HepG2 (cell line): ENCODE measurements around the gene ULBP2. TPM values are rescaled to one million over a fixed set of nuclear protein-coding genes. Genes with fewer than 3 reads are reported as not detected.

Source experiments
- DRAP1 ChIP-seq: IDR thresholded peaks from 2 replicates; pipeline ENCODE4 v1.6.1; 2016; ENCODE audit warnings: missing genetic modification reagents, missing compliant biosample characterization
- E2F2 ChIP-seq: sonication (generic); formaldehyde crosslinking; IDR thresholded peaks from 2 replicates; pipeline ENCODE4 v1.4.0; 2020; ENCODE audit warnings: missing genetic modification reagents, borderline replicate concordance
- GZF1 ChIP-seq: sonication (generic); formaldehyde crosslinking; IDR thresholded peaks from 2 replicates; pipeline ENCODE4 v1.5.1; 2020; ENCODE audit warnings: mild to moderate bottlenecking, missing genetic modification reagents
- IKZF1 ChIP-seq: fragments of 450-650 bp; IDR thresholded peaks from 2 replicates; pipeline ENCODE4 v1.7.1; 2016
- IRF2 ChIP-seq: IDR thresholded peaks from 2 replicates; pipeline ENCODE4 v1.6.1; 2018; ENCODE audit warnings: missing genetic modification reagents, missing compliant biosample characterization
- JUN ChIP-seq: sonication (generic); formaldehyde crosslinking; IDR thresholded peaks from 2 replicates; pipeline ENCODE4 v1.4.0; 2020; ENCODE audit warnings: mild to moderate bottlenecking, missing genetic modification reagents
- KAT2B ChIP-seq: fragments of 150-350 bp; IDR thresholded peaks from 2 replicates; pipeline ENCODE4 v1.6.1; 2014; ENCODE audit warnings: low read depth, low read length, borderline replicate concordance
- MIER3 ChIP-seq: IDR thresholded peaks from 2 replicates; pipeline ENCODE4 v1.6.1; 2016; ENCODE audit warnings: missing compliant biosample characterization, borderline replicate concordance
- MZF1 ChIP-seq: sonication (generic); formaldehyde crosslinking; IDR thresholded peaks from 2 replicates; pipeline ENCODE4 v1.8.1; 2023; ENCODE audit warnings: mild to moderate bottlenecking, missing genetic modification reagents, borderline replicate concordance
- TP53 ChIP-seq: sonication (generic); formaldehyde crosslinking; conservative IDR thresholded peaks from 2 replicates; pipeline ENCODE4 v1.4.0; 2020; ENCODE audit warnings: missing genetic modification reagents
- ZMYM3 ChIP-seq: sonication (generic); formaldehyde crosslinking; IDR thresholded peaks from 2 replicates; pipeline ENCODE4 v1.5.1; 2020; ENCODE audit warnings: mild to moderate bottlenecking, missing genetic modification reagents
- ZNF3 ChIP-seq: IDR thresholded peaks from 2 replicates; pipeline ENCODE4 v1.7.0; 2017; ENCODE audit warnings: inconsistent platforms
- ZNF34 ChIP-seq: sonication (generic); formaldehyde crosslinking; IDR thresholded peaks from 2 replicates; pipeline ENCODE4 v1.4.0; 2020; ENCODE audit warnings: mild to moderate bottlenecking, missing genetic modification reagents, borderline replicate concordance
- ZNF460 ChIP-seq: sonication (generic); formaldehyde crosslinking; IDR thresholded peaks from 2 replicates; pipeline ENCODE4 v1.5.1; 2020; ENCODE audit warnings: missing genetic modification reagents, mild to moderate bottlenecking, borderline replicate concordance
- ZNF468 ChIP-seq: sonication (generic); formaldehyde crosslinking; IDR thresholded peaks from 2 replicates; pipeline ENCODE4 v1.8.0; 2022; ENCODE audit warnings: mild to moderate bottlenecking, moderate library complexity, missing genetic modification reagents
- ZNF513 ChIP-seq: sonication (generic); formaldehyde crosslinking; conservative IDR thresholded peaks from 2 replicates; pipeline ENCODE4 v1.5.0; 2020; ENCODE audit warnings: missing genetic modification reagents
- ZNF543 ChIP-seq: sonication (generic); formaldehyde crosslinking; IDR thresholded peaks from 2 replicates; pipeline ENCODE4 v1.4.0; 2020; ENCODE audit warnings: mild to moderate bottlenecking, missing genetic modification reagents
- ZSCAN21 ChIP-seq: sonication (generic); formaldehyde crosslinking; IDR thresholded peaks from 2 replicates; pipeline ENCODE4 v1.8.0; 2022; ENCODE audit warnings: mild to moderate bottlenecking, missing genetic modification reagents, moderate library complexity, borderline replicate concordance
- ZUFSP ChIP-seq: sonication (generic); formaldehyde crosslinking; IDR thresholded peaks from 2 replicates; pipeline ENCODE4 v1.9.0; 2021; ENCODE audit warnings: missing genetic modification reagents, mild to moderate bottlenecking, borderline replicate concordance
- polyA plus RNA-seq, 8 experiments: library from polyadenylated mRNA; depleted of rRNA in 3 of 8; stranded (reverse) in 7 of 8; unstranded in 1 of 8; fragments of >200 nt; fragmentation: Illumina TruSeq in 4 of 8; extraction: Trizol in 4 of 8; gene quantifications; 2 replicates each; pipeline versions ENCODE4 v1.2.1 to v1.2.3, GENCODE V29; 2011 to 2016; ENCODE audit warnings: low read depth in 4 of 8, missing spikeins in 1 of 8, mixed read lengths in 1 of 8; ENCODE audit not compliant: insufficient read depth in 1 of 8
- total RNA-seq, 5 experiments: library from RNA; depleted of rRNA; stranded (reverse); fragments of >200 nt; fragmentation: Illumina TruSeq; extraction: Trizol; gene quantifications; 2 replicates each; pipeline ENCODE4 v1.2.3, GENCODE V29; 2016; ENCODE audit warnings: low read depth in 1 of 5
- TF ChIP-seq, protein P1 (sequence below): sonication (generic); formaldehyde crosslinking; IDR thresholded peaks from 2 replicates; pipeline ENCODE4; 2020; ENCODE audit warnings: missing genetic modification reagents, mild to moderate bottlenecking, borderline replicate concordance
- TF ChIP-seq, protein P2 (sequence below): sonication (generic); formaldehyde crosslinking; IDR thresholded peaks from 2 replicates; pipeline ENCODE4 v1.4.0; 2020; ENCODE audit warnings: mild to moderate bottlenecking, missing genetic modification reagents

ULBP2 gene
- total and polyA plus RNA-seq, 2 of the 13 experiments (the other 11 are each of a cell fraction or from before 2014, with no cell fraction given), result not detected

DNA sequence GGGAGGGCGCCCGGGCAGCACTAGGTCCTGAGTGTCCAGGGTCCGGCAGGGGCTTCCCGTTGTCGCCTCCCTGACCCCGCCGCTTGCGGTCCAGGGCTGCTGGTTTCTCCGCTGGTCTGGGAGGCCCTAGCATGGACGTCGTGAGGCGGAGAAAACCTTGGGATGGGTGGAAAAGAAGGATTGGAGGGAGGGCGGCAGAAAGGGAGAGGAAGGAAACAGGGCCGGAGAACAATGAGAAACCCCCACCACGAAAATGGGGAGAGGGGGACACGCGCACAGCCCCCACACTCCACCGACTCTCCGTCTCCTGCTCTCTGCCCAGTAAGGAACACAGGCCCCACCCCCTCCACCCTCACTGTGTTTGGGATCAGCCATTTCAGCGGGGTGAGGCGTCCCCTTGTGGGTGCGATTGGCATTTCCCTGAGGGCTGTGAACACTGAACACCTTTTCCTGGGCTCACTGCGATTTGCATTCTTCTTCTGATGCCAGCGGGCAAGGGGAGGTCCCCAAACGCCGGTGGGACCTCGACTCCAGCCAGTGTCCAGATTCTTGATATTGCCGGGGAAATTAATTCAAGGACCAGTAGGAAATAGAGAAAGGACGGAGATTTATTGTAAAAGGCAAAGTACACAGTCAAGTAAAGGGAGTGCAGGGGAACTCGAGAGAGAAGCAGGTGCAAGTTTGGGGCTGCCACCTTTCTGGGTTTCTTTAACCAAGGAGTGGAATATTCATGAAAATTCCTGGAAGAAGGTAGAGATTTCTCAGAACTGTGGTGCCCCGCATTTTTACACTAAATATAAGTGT is 15.6 kb upstream of the ULBP2 start (continued):
- TF ChIP-seq MZF1 (CRISPR knock-in tag), result no peak
- peak; percentile 25; the same call in 1 of the 2 replicates for TF ChIP-seq ZMYM3 (CRISPR knock-in tag)
- TF ChIP-seq TP53 (CRISPR knock-in tag), result no peak
- TF ChIP-seq DRAP1 (CRISPR knock-in tag), result no peak
- TF ChIP-seq JUN, result no peak
- TF ChIP-seq, protein P1, sequence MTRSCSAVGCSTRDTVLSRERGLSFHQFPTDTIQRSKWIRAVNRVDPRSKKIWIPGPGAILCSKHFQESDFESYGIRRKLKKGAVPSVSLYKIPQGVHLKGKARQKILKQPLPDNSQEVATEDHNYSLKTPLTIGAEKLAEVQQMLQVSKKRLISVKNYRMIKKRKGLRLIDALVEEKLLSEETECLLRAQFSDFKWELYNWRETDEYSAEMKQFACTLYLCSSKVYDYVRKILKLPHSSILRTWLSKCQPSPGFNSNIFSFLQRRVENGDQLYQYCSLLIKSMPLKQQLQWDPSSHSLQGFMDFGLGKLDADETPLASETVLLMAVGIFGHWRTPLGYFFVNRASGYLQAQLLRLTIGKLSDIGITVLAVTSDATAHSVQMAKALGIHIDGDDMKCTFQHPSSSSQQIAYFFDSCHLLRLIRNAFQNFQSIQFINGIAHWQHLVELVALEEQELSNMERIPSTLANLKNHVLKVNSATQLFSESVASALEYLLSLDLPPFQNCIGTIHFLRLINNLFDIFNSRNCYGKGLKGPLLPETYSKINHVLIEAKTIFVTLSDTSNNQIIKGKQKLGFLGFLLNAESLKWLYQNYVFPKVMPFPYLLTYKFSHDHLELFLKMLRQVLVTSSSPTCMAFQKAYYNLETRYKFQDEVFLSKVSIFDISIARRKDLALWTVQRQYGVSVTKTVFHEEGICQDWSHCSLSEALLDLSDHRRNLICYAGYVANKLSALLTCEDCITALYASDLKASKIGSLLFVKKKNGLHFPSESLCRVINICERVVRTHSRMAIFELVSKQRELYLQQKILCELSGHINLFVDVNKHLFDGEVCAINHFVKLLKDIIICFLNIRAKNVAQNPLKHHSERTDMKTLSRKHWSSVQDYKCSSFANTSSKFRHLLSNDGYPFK, result no peak
- TF ChIP-seq ZNF3 (CRISPR knock-in tag), result no peak
- no peak for TF ChIP-seq ZNF468 (CRISPR knock-in tag)
- peak; percentile 59; the same call in 1 of the 2 replicates for TF ChIP-seq ZSCAN21 (CRISPR knock-in tag)
- TF ChIP-seq ZNF513 (CRISPR knock-in tag), result no peak
- no peak for TF ChIP-seq ZNF543 (CRISPR knock-in tag)
- no peak for TF ChIP-seq IKZF1
- TF ChIP-seq IRF2 (CRISPR knock-in tag), result peak; percentile 75
- TF ChIP-seq KAT2B, result no peak
- TF ChIP-seq GZF1, result no peak
- TF ChIP-seq ZNF460 (CRISPR knock-in tag), result no peak
- TF ChIP-seq, protein P2, sequence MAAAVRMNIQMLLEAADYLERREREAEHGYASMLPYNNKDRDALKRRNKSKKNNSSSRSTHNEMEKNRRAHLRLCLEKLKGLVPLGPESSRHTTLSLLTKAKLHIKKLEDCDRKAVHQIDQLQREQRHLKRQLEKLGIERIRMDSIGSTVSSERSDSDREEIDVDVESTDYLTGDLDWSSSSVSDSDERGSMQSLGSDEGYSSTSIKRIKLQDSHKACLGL, result no peak
- TF ChIP-seq ZNF34, result no peak
- TF ChIP-seq MIER3, result peak; percentile 61; the same call in 1 of the 2 replicates
- TF ChIP-seq E2F2 (CRISPR knock-in tag), result no peak
- TF ChIP-seq ZUFSP (CRISPR knock-in tag), result no peak
